Measurements from ENCODE around the gene HIBADH.

DNA sequence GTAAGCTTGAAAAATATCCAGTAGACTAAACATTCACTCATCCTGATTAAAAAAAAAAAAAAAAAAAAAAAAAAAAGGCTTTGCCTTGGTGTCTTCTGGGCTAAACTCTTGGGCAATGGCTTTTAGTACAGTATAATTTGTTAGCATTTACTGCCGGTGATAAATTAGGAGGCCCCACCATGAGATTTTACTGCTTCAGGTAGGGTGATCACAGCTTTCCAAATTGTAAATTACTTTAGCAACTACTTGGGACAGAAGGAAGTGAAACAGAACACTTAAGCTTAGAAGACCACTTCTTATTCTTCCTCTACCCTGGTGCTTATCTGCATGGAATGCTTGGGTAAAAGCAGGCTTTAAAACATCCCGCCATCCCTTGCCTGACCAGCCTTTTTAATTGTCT lies 152.1 kb downstream of the HIBADH start:
- TF ChIP-seq, protein P1, sequence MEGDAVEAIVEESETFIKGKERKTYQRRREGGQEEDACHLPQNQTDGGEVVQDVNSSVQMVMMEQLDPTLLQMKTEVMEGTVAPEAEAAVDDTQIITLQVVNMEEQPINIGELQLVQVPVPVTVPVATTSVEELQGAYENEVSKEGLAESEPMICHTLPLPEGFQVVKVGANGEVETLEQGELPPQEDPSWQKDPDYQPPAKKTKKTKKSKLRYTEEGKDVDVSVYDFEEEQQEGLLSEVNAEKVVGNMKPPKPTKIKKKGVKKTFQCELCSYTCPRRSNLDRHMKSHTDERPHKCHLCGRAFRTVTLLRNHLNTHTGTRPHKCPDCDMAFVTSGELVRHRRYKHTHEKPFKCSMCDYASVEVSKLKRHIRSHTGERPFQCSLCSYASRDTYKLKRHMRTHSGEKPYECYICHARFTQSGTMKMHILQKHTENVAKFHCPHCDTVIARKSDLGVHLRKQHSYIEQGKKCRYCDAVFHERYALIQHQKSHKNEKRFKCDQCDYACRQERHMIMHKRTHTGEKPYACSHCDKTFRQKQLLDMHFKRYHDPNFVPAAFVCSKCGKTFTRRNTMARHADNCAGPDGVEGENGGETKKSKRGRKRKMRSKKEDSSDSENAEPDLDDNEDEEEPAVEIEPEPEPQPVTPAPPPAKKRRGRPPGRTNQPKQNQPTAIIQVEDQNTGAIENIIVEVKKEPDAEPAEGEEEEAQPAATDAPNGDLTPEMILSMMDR (IDR thresholded peaks at IDR 0.05) = no peak
- no peak for TF ChIP-seq POLR2A (IDR thresholded peaks at IDR 0.05)
